ENCODE data around the gene MYRFL.

MYRFL gene

DNA sequence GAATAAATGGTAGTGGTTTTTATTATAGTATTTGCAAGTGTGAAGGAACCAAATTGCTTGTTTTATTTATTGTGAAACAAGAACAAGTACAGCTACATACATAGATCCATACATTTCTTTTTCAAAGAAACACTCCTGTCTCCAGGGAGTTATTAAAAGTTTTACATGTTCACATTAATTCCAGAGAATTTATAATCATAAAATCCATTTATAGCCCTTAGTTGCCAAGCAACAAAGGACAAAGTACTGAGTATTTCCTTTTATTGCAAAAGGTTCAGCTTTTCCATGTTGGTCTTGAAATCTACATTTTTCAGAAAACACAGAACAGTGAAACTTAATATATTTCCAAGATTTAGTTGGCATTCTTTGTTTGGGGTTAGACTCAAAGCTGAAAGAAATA, 9.5 kb downstream of the MYRFL start:
- no peak overlapping the region for H3K9ac ChIP-seq (ENCODE audit: low read depth, low read length, poor library complexity, severe bottlenecking)
- no peaks in the 10 kb centered on the region for H3K79me2 ChIP-seq (ENCODE audit: insufficient read depth, low read length)
- no peak overlapping the region for H3K4me2 ChIP-seq (ENCODE audit: low read depth, low read length, poor library complexity, severe bottlenecking)
- no peaks in the 10 kb centered on the region for H3K36me3 ChIP-seq (ENCODE audit: insufficient read depth, low read length)
- H4K20me1 ChIP-seq (ENCODE audit: insufficient read depth, low read length, poor library complexity, severe bottlenecking): no peaks in the 10 kb centered on the region
- no peaks in the 10 kb centered on the region for H3F3A ChIP-seq (ENCODE audit: low read depth)
- H2AFZ ChIP-seq (ENCODE audit: low read length): no peak overlapping the region
- H3K4me3 ChIP-seq (ENCODE audit: low read length, poor library complexity, severe bottlenecking): no peak overlapping the region
- no peak for TF ChIP-seq EZH2phosphoT487 (IDR thresholded peaks at IDR 0.05; ENCODE audit: borderline replicate concordance)
- TF ChIP-seq, protein P1, sequence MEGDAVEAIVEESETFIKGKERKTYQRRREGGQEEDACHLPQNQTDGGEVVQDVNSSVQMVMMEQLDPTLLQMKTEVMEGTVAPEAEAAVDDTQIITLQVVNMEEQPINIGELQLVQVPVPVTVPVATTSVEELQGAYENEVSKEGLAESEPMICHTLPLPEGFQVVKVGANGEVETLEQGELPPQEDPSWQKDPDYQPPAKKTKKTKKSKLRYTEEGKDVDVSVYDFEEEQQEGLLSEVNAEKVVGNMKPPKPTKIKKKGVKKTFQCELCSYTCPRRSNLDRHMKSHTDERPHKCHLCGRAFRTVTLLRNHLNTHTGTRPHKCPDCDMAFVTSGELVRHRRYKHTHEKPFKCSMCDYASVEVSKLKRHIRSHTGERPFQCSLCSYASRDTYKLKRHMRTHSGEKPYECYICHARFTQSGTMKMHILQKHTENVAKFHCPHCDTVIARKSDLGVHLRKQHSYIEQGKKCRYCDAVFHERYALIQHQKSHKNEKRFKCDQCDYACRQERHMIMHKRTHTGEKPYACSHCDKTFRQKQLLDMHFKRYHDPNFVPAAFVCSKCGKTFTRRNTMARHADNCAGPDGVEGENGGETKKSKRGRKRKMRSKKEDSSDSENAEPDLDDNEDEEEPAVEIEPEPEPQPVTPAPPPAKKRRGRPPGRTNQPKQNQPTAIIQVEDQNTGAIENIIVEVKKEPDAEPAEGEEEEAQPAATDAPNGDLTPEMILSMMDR (conservative IDR thresholded peaks at IDR 0.05; ENCODE audit: low read length): no peak
- no peaks in the 10 kb centered on the region for H3K27me3 ChIP-seq (ENCODE audit: insufficient read depth, low read length, poor library complexity, severe bottlenecking)
- no peaks in the 10 kb centered on the region for H3K9me3 ChIP-seq (ENCODE audit: insufficient read depth, low read depth, low read length)
- H3K9me2 ChIP-seq (replicated peaks; ENCODE audit: low read depth, low read length): no peaks in the 10 kb centered on the region
- H3K4me1 ChIP-seq (ENCODE audit: insufficient read depth, low read length, poor library complexity, severe bottlenecking): no peaks in the 10 kb centered on the region

DNA sequence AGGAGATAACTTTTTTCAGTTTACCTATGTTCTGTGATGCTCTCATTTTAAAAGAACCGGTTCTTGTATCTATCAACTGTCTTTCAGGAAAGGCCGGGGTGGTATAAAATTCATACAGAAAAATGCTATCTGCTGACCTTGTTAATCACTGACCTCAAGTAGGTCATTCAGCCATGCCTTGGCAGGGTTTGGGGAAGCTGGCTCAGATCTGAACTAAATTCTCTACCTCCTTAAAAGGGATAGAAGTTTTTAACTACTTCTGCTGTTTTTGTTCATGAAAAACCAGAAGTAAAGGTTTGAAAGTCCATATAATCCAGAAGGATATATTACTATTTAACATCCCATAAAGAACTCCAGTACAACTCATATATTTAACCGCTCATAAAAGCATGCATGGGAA, 10.1 kb downstream of the MYRFL start:
- H3K4me3 ChIP-seq (ENCODE audit: low read length, poor library complexity, severe bottlenecking): no peak overlapping the region
- H3K36me3 ChIP-seq (ENCODE audit: insufficient read depth, low read length): no peaks in the 10 kb centered on the region
- no peak overlapping the region for H2AFZ ChIP-seq (ENCODE audit: low read length)
- H3K9me3 ChIP-seq (ENCODE audit: insufficient read depth, low read depth, low read length): no peaks in the 10 kb centered on the region
- H3K4me2 ChIP-seq (ENCODE audit: low read depth, low read length, poor library complexity, severe bottlenecking): no peak overlapping the region
- no peaks in the 10 kb centered on the region for H3K79me2 ChIP-seq (ENCODE audit: insufficient read depth, low read length)
- H3K27me3 ChIP-seq (ENCODE audit: insufficient read depth, low read length, poor library complexity, severe bottlenecking): no peaks in the 10 kb centered on the region
- TF ChIP-seq, protein P1 (conservative IDR thresholded peaks at IDR 0.05; ENCODE audit: low read length): no peak
- TF ChIP-seq EZH2phosphoT487 (IDR thresholded peaks at IDR 0.05; ENCODE audit: borderline replicate concordance): no peak
- H3K4me1 ChIP-seq (ENCODE audit: insufficient read depth, low read length, poor library complexity, severe bottlenecking): no peaks in the 10 kb centered on the region
- no peaks in the 10 kb centered on the region for H4K20me1 ChIP-seq (ENCODE audit: insufficient read depth, low read length, poor library complexity, severe bottlenecking)
- no peaks in the 10 kb centered on the region for H3K9me2 ChIP-seq (replicated peaks; ENCODE audit: low read depth, low read length)
- H3F3A ChIP-seq (ENCODE audit: low read depth): no peaks in the 10 kb centered on the region
- no peak overlapping the region for H3K9ac ChIP-seq (ENCODE audit: low read depth, low read length, poor library complexity, severe bottlenecking)

DNA sequence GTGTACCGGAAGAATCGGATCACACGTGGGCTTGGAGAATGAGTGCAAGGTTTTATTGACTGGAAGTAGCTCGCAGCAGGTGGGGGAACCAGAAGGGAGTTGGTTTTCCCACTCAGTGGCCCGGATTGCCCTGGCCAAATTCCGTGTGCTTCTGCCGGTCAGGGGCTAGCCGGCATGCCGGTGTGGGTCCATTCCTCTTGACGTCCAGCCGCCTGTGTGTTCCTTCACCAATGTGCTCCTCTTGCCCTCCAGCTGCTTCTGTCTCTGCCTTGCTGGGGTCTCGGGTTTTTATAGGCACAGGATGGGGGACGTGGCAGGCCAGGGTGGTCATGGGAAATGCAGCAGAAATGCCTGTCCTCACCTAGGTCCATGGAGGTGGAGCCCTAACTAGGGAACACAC, 11.0 kb downstream of the MYRFL start:
- H3K9me2 ChIP-seq (replicated peaks; ENCODE audit: low read depth, low read length): no peaks in the 10 kb centered on the region
- H3F3A ChIP-seq (ENCODE audit: low read depth): no peaks in the 10 kb centered on the region
- H3K27me3 ChIP-seq (ENCODE audit: insufficient read depth, low read length, poor library complexity, severe bottlenecking): no peaks in the 10 kb centered on the region
- no peaks in the 10 kb centered on the region for H4K20me1 ChIP-seq (ENCODE audit: insufficient read depth, low read length, poor library complexity, severe bottlenecking)
- H3K36me3 ChIP-seq (ENCODE audit: insufficient read depth, low read length): no peaks in the 10 kb centered on the region
- H3K4me2 ChIP-seq (ENCODE audit: low read depth, low read length, poor library complexity, severe bottlenecking): no peak overlapping the region
- H3K9me3 ChIP-seq (ENCODE audit: insufficient read depth, low read depth, low read length): no peaks in the 10 kb centered on the region
- no peak overlapping the region for H2AFZ ChIP-seq (ENCODE audit: low read length)
- no peak overlapping the region for H3K9ac ChIP-seq (ENCODE audit: low read depth, low read length, poor library complexity, severe bottlenecking)
- TF ChIP-seq, protein P1 (conservative IDR thresholded peaks at IDR 0.05; ENCODE audit: low read length): no peak
- H3K4me3 ChIP-seq (ENCODE audit: low read length, poor library complexity, severe bottlenecking): no peak overlapping the region
- no peaks in the 10 kb centered on the region for H3K4me1 ChIP-seq (ENCODE audit: insufficient read depth, low read length, poor library complexity, severe bottlenecking)
- no peaks in the 10 kb centered on the region for H3K79me2 ChIP-seq (ENCODE audit: insufficient read depth, low read length)
